Heart right ventricle (tissue), 16 donors: ENCODE results near the gene IPO5. TPM values are rescaled to one million over a fixed set of nuclear protein-coding genes. Genes with fewer than 3 reads are reported as not detected.

Experiments
- ATAC-seq, 8 donors: fragments of 200-7000 bp; cut with Tn5 transposase; one replicate each; pipeline ENCODE4 v1.9.1; 2020; ENCODE audit warnings: mild to moderate bottlenecking in 8 of 8, moderate library complexity in 8 of 8, moderate number of reproducible peaks in 1 of 8
- DNase-seq, 2 donors: peaks; one replicate each; pipeline ENCODE4 v3.0.0-alpha.2; 2020
- H3K27ac ChIP-seq, 10 donors: fragments of 200-600 bp; sonication (generic) in 2 of 10; one replicate each; pipeline versions ENCODE4 v1.5.0 to v1.8.0; 2020 to 2022; ENCODE audit warnings: mild to moderate bottlenecking in 3 of 10
- H3K27me3 ChIP-seq, 7 donors: fragments of 200-600 bp; one replicate each; pipeline ENCODE4 v1.8.0; 2021 to 2022; ENCODE audit warnings: mild to moderate bottlenecking in 2 of 7
- H3K36me3 ChIP-seq, 9 donors: fragments of 200-600 bp; sonication (generic) in 1 of 9; one replicate each; pipeline versions ENCODE4 v1.5.0 to v1.8.0; 2020 to 2022; ENCODE audit warnings: mild to moderate bottlenecking in 2 of 9
- H3K4me1 ChIP-seq, 9 donors: fragments of 200-600 bp; sonication (generic) in 1 of 9; one replicate each; pipeline versions ENCODE4 v1.5.0 to v1.8.0; 2020 to 2022; ENCODE audit warnings: mild to moderate bottlenecking in 4 of 9
- H3K4me3 ChIP-seq, 10 donors: fragments of 200-600 bp; sonication (generic) in 2 of 10; one replicate each; pipeline versions ENCODE4 v1.5.0 to v1.8.0; 2020 to 2022; ENCODE audit warnings: mild to moderate bottlenecking in 7 of 10, moderate library complexity in 2 of 10
- H3K9me3 ChIP-seq, 11 donors: fragments of 200-600 bp in 10 of 11; sonication (generic) in 2 of 11; one replicate each; pipeline versions ENCODE4 v1.5.0 to v1.8.0; 2013 to 2022; ENCODE audit warnings: mild to moderate bottlenecking in 2 of 11, control low read depth in 1 of 11, moderate library complexity in 1 of 11
- CTCF ChIP-seq, 9 donors: fragments of 200-600 bp; sonication (generic) in 2 of 9; IDR thresholded peaks; one replicate each; pipeline versions ENCODE4 v1.5.0 to v1.8.0; 2021 to 2022; ENCODE audit warnings: antibody characterized with exemption in 9 of 9, mild to moderate bottlenecking in 5 of 9, moderate library complexity in 1 of 9
- WGBS, 2 donors: extraction: QIAGEN DNeasy Blood & Tissue Kit; methylation state at CpG; one replicate each; pipeline ENCODE4 v1.1.7; 2013; ENCODE audit warnings: inconsistent platforms in 1 of 2; 5-methylcytosine and 5-hydroxymethylcytosine counted together
- intact Hi-C, 10 donors: fragments of 100-400 bp; cut with DNase I; formaldehyde crosslinking; loops; one replicate each; pipeline versions ENCODE4 v1.11.1 to v1.14.2; 2022
- long read RNA-seq, 3 donors: library from polyadenylated mRNA; unstranded; transcript quantifications; one replicate each; pipeline ENCODE4 v2.0.0, GENCODE V29; 2020 to 2021
- polyA plus RNA-seq, 2 donors: library from polyadenylated mRNA; stranded (reverse); fragments of 200-250 nt; gene quantifications; one replicate each; pipeline ENCODE4 v1.2.3, GENCODE V29; 2013
- total RNA-seq, 10 donors: library from RNA; stranded (reverse); fragmentation: NEBNext Ultra II Directional in 3 of 10; extraction: Animal tissue kit (Norgen Biotek cat#: 25700) in 3 of 10; gene quantifications; one replicate each; pipeline versions ENCODE4 v1.2.1 to v1.2.4, GENCODE V29; 2021 to 2023
- donor health status: Arrhythmogenic right ventricular cardiomyopathy.
- donor health status: ischemic (EF 13 %, LVEDD 7.1; RV severe dilation, severe dysfunction).
- donor health status: healthy with polysubstance abuse.
- donor health status: DM: no; HTN: yes; CAD: no.
- donor health status: DM: no; HTN: no; CAD: no.
- donor health status: ischemic (EF 25% LVEDD 6.9; RV normal size, moderate dysfunction).
- donor health status: ischemic (EF 25% LVEDD 5.7; RV mildly dilated, moderate dysfunction).
- donor health status: healthy.
- donor health status: DM: yes; HTN: yes; CAD: no.
- donor health status: Ischemic cardiomyopathy.
- donor health status: ischemic (EF 35%, LVEDD 5.7; RV mildly dilated, moderate dysfunction).
- donor health status: nonischemic (EF 11% LVEDD 7.7; RV severe dilation, severe dysfunction).
- donor health status: DM: yes; HTN: yes; CAD: no.
- donor health status: PGD.
- donor health status: ischemic (EF 29% LVEDD 5.4; RV normal size, mild dysfunction).
- donor health status: nonischemic (EF 23%, LVEDD 6.1; RV moderate dilation, normal function).

The IPO5 gene
- total RNA-seq (100 to 1,000 TPM in 9 of 10 donors, 10 to 100 TPM in 1; 91.3 to 149 (median 121) TPM), polyA plus RNA-seq (10 to 100 TPM; 17.0 to 76.2 TPM)
- long read RNA-seq, donor 1, transcript IPO5-222 (26 exons, 3,419 nt), result major isoform, 87 of 116 reads
- long read RNA-seq, donor 1, partial matches to known transcripts, result 28 of 116 reads
- long read RNA-seq, donor 1, other reads (novel, unspliced or antisense), result 1 of 116 reads
- long read RNA-seq, donor 2, transcript IPO5-222 (26 exons, 3,419 nt), result major isoform, 104 of 145 reads
- long read RNA-seq, donor 2, partial matches to known transcripts, result 37 of 145 reads
- long read RNA-seq, donor 2, other reads (novel, unspliced or antisense), result 3 of 145 reads
- long read RNA-seq, donor 3, transcript IPO5-222 (26 exons, 3,419 nt), result major isoform, 153 of 254 reads
- long read RNA-seq, donor 3, partial matches to known transcripts, result 97 of 254 reads
- long read RNA-seq, donor 3, other reads (novel, unspliced or antisense), result 4 of 254 reads

GRCh38 chr13:97953376-97953970, at the start of gene IPO5:
IPO5 (plus strand) TSS chr13:97953675; CDS start chr13:97976697, 23,022 bp downstream.
- no peaks in the 10 kb centered on the region for H3K36me3 ChIP-seq
- no peak for ATAC-seq
- DNase-seq, result no peak
- WGBS, 2 donors, result 70 to 77% methylated on average over 10 of the region's 10 CpGs
- no peaks in the 10 kb centered on the region for H3K9me3 ChIP-seq
- H3K4me1 ChIP-seq, result no peaks in the 10 kb centered on the region
- intact Hi-C loops, result no loop called here
- H3K4me3 ChIP-seq, result no peak within 1 kb of the TSS
- H3K27me3 ChIP-seq, result no peaks in the 10 kb centered on the region
- TF ChIP-seq CTCF (IDR thresholded peaks at IDR 0.05), result no peak
- no peak within 1 kb of the TSS for H3K27ac ChIP-seq

GRCh38 chr13:97904059-97904458, 49.4 kb upstream of the IPO5 start:
- intact Hi-C loops, result no loop called here
- Histone ChIP-seq H3K9me3 (peaks cover 0 to 5% (median 0%) of the 10 kb centered on the region in 11 donors), H3K36me3 (no peaks in the 10 kb centered on the region), H3K4me1 (peaks cover 0 to 7% (median 0%) of the 10 kb centered on the region in 9 donors), H3K27me3 (no peaks in the 10 kb centered on the region), H3K4me3 (no peak overlapping the region), H3K27ac (peak overlapping the region in 2 of 10 donors; percentile 12 to 24)
- DNase-seq (no peak), ATAC-seq (peak in 7 of 8 donors; percentile 23 to 97 (median 78))
- no peak for TF ChIP-seq CTCF (IDR thresholded peaks at IDR 0.05)
- 42 to 54% methylated on average over 2 of the region's 2 CpGs for WGBS, 2 donors

GRCh38 chr13:97905517-97905916, 48.0 kb upstream of the IPO5 start:
- Histone ChIP-seq H3K27me3 (no peaks in the 10 kb centered on the region), H3K27ac (no peak overlapping the region), H3K4me1 (peaks cover 0 to 7% (median 0%) of the 10 kb centered on the region in 9 donors), H3K9me3 (peaks cover 0 to 12% (median 0%) of the 10 kb centered on the region in 11 donors), H3K36me3 (no peaks in the 10 kb centered on the region), H3K4me3 (no peak overlapping the region)
- no peak for ATAC-seq
- no peak for TF ChIP-seq CTCF (IDR thresholded peaks at IDR 0.05)
- intact Hi-C loops, result loop anchor here in 1 of 10 donors (5.0 kb wide), 1 partner anchor 48 kb away; no protein-coding TSS in a partner anchor
- no peak for DNase-seq
- WGBS, 2 donors, result 71 to 97% methylated on average over 1 of the region's 1 CpG

- ATAC-seq (no peak), DNase-seq (no peak)
- Histone ChIP-seq H3K27ac (no peak overlapping the region), H3K4me1 (no peaks in the 10 kb centered on the region), H3K4me3 (no peak overlapping the region), H3K9me3 (peaks cover 0 to 31% (median 3%) of the 10 kb centered on the region in 11 donors), H3K27me3 (no peaks in the 10 kb centered on the region), H3K36me3 (no peaks in the 10 kb centered on the region)
- 52 to 55% methylated on average over 7 of the region's 7 CpGs for WGBS, 2 donors
- peak in 7 of 9 donors; percentile 30 to 51 (median 40) for TF ChIP-seq CTCF (IDR thresholded peaks at IDR 0.05)
- intact Hi-C loops, result loop anchor here in 4 of 10 donors (2.0 to 5.0 kb wide), 4 partner anchors 49 to 57 kb away; no protein-coding TSS in a partner anchor
These were observed 42.0 kb upstream of the IPO5 start for GRCh38 chr13:97911311-97912138.
